HG02763 (cell line): Measurements from ENCODE around the gene HHEX.
"Not testable (repeated sequence)": the region's sequence is repeated elsewhere in the genome, so short reads cannot be mapped to it uniquely, and the experiment has no call there.

Experiments
- ATAC-seq: cut with Tn5 transposase; IDR thresholded peaks from one replicate; pipeline ENCODE4 v1.9.1; 2021; ENCODE audit warnings: mild to moderate bottlenecking, moderate library complexity; ENCODE audit not compliant: unreplicated experiment

The HHEX gene

DNA sequence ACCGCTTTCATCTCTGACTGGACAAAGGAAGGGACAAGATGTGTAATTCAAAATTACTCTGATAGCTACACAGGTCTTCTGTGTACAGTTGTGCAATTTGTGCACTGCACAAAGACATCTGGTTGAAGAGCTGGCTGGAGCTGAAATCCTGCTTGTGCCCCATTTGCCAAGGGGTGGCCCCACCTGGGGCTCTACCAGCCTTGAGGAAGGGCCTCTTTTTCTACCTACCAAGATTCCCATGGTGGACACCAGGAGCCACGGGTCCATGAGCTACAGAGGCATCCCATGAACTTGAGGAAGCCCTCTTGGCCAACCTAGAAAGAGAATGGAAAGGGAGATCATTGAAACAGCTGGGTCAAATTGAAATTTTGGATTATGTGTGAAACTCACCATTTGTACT lies 43.2 kb downstream of the HHEX start:
- ATAC-seq: no peak

DNA sequence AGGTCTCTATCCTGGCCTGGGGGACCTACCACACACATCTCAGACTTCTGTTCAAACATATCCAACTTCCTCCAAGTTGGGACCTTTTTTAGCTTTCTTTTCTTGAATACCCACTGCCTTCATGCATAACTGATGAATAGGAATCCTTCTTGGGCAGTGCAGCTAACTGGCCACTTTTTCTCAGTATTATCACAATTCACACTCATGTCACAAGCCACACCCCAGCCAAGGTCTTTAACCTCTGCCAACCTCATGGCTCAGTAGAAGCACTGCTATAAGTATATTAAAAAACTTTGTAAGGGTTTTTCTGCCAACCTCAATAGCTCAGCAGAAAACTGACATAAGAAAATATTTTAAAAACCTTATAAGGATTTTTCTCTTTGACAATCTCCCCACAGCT lies 44.5 kb downstream of the HHEX start:
- ATAC-seq: no peak

DNA sequence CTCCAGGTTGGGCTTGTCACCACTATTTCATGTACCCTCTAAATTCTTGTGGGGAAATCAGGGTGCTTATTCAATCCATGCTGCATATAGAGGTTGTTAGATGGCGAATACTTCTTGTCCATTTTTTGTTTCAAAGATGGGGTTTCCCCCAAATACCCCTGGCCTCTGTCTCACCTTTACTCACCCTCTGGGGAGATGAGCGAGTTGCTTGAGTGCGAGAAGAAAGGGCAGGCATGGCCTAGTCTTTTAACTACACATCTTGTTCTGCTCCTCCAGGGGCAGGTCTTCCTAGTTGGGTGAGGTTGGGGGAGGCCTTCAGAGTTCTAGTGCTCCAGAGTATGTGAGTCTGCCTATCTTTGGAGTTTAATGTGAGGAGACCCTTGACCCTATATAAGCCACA lies 46.2 kb downstream of the HHEX start:
- no peak for ATAC-seq

DNA sequence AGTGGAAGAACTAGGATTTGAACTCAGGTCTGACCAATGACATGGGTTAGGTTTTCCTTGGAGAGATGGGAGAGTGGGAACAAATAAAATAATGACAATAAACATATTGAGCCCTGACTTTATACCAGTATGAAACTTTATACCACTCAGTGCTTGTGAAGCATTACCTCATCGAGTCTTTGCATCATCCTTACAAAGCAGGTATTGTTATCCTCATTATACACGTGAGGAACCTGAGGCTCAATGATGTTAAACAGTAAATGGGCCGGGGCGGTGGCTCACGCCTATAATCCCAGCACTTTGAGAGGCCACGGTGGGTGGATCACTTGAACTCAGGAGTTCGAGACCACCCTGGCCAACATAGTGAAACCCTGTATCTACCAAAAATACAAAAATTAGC lies 47.7 kb downstream of the HHEX start:
- ATAC-seq: no peak

DNA sequence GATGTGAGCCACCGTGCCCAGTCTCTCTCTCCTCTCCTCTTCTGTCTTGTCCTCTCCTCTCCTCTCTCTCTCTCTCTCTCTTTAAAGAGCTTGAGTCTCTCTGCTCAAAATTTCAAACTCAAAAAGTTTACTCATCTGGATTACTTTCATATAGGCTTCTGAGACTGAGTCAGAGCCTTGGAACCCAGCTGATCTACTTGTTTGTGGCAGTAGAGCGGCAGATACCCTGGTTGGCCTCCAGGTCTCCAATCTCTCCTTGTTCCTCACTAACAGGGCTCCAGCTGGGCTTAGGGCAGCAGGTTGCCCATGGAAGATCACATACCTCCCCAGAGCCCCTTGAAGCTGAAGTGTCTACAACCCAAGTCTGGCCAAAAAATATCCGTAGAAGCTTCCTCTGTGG lies 51.0 kb downstream of the HHEX start:
- ATAC-seq: no peak

DNA sequence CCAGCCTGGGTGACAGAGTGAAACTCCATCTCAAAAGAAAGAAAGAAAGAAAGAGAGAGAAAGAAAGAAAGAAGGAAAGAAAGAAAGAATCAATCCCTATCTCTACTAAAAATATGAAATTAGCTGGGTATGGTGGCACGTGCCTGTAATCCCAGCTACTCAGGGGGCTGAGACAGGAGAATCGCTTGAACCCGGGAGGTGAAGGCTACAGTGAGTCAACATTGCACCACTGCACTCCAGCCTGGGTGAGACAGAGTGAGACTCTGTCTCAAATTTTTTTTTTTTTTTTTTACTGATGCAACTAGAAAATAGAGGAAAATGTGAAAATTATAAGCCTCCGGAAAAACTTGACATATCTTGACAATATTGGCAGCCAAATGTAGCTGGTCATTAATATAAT lies 52.0 kb downstream of the HHEX start:
- ATAC-seq: not testable (repeated sequence)

DNA sequence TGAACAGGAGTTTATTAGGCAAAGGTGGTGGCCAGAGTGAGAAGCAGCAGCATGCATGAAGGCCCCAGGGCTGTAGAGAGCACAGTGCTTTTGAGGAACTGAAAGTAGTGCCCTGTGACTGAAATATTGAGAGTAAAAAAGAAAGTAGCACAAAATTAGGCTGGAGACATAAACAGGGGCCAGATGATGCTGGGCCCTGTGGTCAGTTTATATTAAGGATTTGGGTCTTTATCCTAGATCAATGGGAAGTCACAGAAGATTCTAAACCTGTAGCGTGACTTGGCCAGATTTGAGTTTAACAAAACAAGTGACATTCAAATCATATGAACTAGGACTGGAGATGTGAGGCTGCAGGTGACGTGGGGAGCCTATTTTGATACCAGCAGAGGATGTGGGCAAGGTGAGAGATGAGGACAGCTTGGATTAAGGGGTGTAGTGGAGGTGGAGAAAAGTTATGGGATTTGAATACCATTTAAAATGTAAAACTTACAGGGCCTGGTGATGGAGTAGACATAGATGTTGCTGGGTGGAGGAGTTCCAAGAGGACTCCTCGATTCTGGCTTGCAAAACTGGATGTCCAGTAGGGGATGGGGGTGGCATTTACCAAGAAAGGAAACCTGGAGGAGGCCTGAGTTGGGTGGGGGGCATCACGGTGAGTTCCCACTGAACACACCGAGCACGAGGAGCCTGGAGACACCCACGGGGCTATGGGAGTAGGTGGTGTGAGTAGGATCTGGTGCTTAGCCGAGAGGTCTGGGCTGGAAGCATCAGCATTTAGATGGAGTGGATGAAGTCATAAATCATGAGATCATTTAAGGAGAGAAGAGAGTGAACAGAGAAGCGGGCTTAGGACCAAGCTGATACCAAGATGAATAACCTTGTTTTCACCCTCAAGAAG lies 52.8 kb downstream of the HHEX start:
- ATAC-seq: peak; percentile 97
